ENCODE measurements around the gene RHEB. TPM values are rescaled to one million over a fixed set of nuclear protein-coding genes. Genes with fewer than 3 reads are reported as not detected.
A peak's percentile ranks its signal among the peaks of the same experiment; 100 is the strongest.

Gene RHEB
- total RNA-seq, 4 donors from 2014 or later = 37.1 to 82.6 (median 54.4) TPM

GRCh38 chr7:151433721-151434400 lies 85.8 kb downstream of the RHEB start:
- Histone ChIP-seq H3K27me3 (peaks cover 0 to 20% (median 0%) of the 10 kb centered on the region in 4 donors), H3K27ac (no peak overlapping the region), H3K4me3 (no peak overlapping the region), H3K36me3 (no peaks in the 10 kb centered on the region), H3K9me3 (no peaks in the 10 kb centered on the region), H3K4me1 (peaks cover 6 to 28% (median 8%) of the 10 kb centered on the region in 3 donors)
- TF ChIP-seq CTCF (IDR thresholded peaks at IDR 0.05) = no peak
- no peak for TF ChIP-seq POLR2A (IDR thresholded peaks at IDR 0.05)
- 70% methylated on average over 2 of the region's 15 CpGs; no CpG with 5 or more reads in 1 of the 2 donors for WGBS, 2 donors
- intact Hi-C loops (cut with DNase I) = no loop called here
- no peak for DNase-seq

- DNase-seq = no peak
- intact Hi-C loops (cut with DNase I) = no loop called here
These were observed 86.8 kb downstream of the RHEB start for GRCh38 chr7:151432658-151433521.

GRCh38 chr7:151431768-151432311 lies 87.9 kb downstream of the RHEB start:
- WGBS, 2 donors = 96% methylated on average over 5 of the region's 25 CpGs; no CpG with 5 or more reads in 1 of the 2 donors
- TF ChIP-seq CTCF (IDR thresholded peaks at IDR 0.05) (no peak), POLR2A (IDR thresholded peaks at IDR 0.05) (no peak)
- Histone ChIP-seq H3K36me3 (no peaks in the 10 kb centered on the region), H3K4me3 (no peak overlapping the region), H3K27me3 (peaks cover 0 to 19% (median 0%) of the 10 kb centered on the region in 4 donors), H3K9me3 (no peaks in the 10 kb centered on the region), H3K27ac (no peak overlapping the region), H3K4me1 (peaks cover 6 to 47% (median 20%) of the 10 kb centered on the region in 3 donors)
- DNase-seq = no peak
- intact Hi-C loops (cut with DNase I) = no loop called here

More at GRCh38 chr7:151432658-151433521, 86.8 kb downstream of the RHEB start:
- Histone ChIP-seq H3K27me3 (peaks cover 0 to 17% (median 0%) of the 10 kb centered on the region in 4 donors), H3K27ac (no peak overlapping the region), H3K9me3 (no peaks in the 10 kb centered on the region), H3K36me3 (no peaks in the 10 kb centered on the region), H3K4me1 (peaks cover 6 to 37% (median 11%) of the 10 kb centered on the region in 3 donors), H3K4me3 (no peak overlapping the region)
- TF ChIP-seq POLR2A (IDR thresholded peaks at IDR 0.05) (no peak), CTCF (IDR thresholded peaks at IDR 0.05) (peak in 2 of 6 experiments; percentile 27 to 40)
- 21 to 40% methylated on average over 6 to 9 of the region's 14 CpGs for WGBS, 2 donors

GRCh38 chr7:151431281-151431767 lies 88.4 kb downstream of the RHEB start:
- H3K36me3 ChIP-seq = no peaks in the 10 kb centered on the region
- 67% methylated on average over 1 of the region's 13 CpGs; no CpG with 5 or more reads in 1 of the 2 donors for WGBS, 2 donors
- DNase-seq = no peak
- H3K4me3 ChIP-seq = no peak overlapping the region
- H3K4me1 ChIP-seq = peaks cover 6 to 52% (median 23%) of the 10 kb centered on the region in 3 donors
- no peaks in the 10 kb centered on the region for H3K9me3 ChIP-seq
- no peak overlapping the region for H3K27ac ChIP-seq
- TF ChIP-seq POLR2A (IDR thresholded peaks at IDR 0.05) = no peak
- no peak for TF ChIP-seq CTCF (IDR thresholded peaks at IDR 0.05)
- H3K27me3 ChIP-seq = peaks cover 0 to 19% (median 0%) of the 10 kb centered on the region in 4 donors
- intact Hi-C loops (cut with DNase I) = no loop called here

Measured in esophagus squamous epithelium (tissue), 5 donors.